MM.1S (cell line): ENCODE measurements around the gene WDR91.

ENCODE experiments used
- DNase-seq: peaks from one replicate; pipeline ENCODE4 v3.0.0-alpha.2; 2015
- H2AFZ ChIP-seq: fragments of 300-600 bp; sonication (generic); 2 replicates; pipeline ENCODE4 v1.6.0; 2016; ENCODE audit warnings: antibody characterized with exemption, low read length
- H3F3A ChIP-seq: fragments of 300-600 bp; sonication (generic); 2 replicates; pipeline ENCODE4 v1.6.1; 2016; ENCODE audit warnings: mild to moderate bottlenecking, antibody characterized with exemption, low read length, moderate library complexity, mixed read lengths; ENCODE audit not compliant: insufficient read depth
- H3K27ac ChIP-seq: fragments of 300-600 bp; sonication (generic); 2 replicates; pipeline ENCODE4 v1.5.1; 2016; ENCODE audit warnings: mild to moderate bottlenecking, low read length
- H3K27me3 ChIP-seq: fragments of 300-600 bp; sonication (generic); replicated peaks from 2 replicates; pipeline ENCODE4 v1.6.0; 2016; ENCODE audit warnings: low read length; ENCODE audit not compliant: insufficient read depth
- H3K36me3 ChIP-seq: fragments of 300-600 bp; sonication (generic); replicated peaks from 2 replicates; pipeline ENCODE4 v1.6.1; 2016; ENCODE audit warnings: mild to moderate bottlenecking, low read length, mixed read lengths; ENCODE audit not compliant: insufficient read depth
- H3K4me1 ChIP-seq: fragments of 300-600 bp; sonication (generic); 2 replicates; pipeline ENCODE4 v1.6.1; 2016; ENCODE audit warnings: low read length, mixed read lengths
- H3K4me2 ChIP-seq: fragments of 300-600 bp; sonication (generic); 2 replicates; pipeline ENCODE4 v1.6.0; 2016; ENCODE audit warnings: low read depth, low read length
- H3K4me3 ChIP-seq: fragments of 300-600 bp; sonication (generic); 2 replicates; pipeline ENCODE4 v1.5.1; 2016; ENCODE audit warnings: low read length, mixed read lengths
- H3K79me2 ChIP-seq: fragments of 300-600 bp; sonication (generic); 2 replicates; pipeline ENCODE4 v1.6.1; 2016; ENCODE audit warnings: mixed run types, low read length, mixed read lengths
- H3K9ac ChIP-seq: fragments of 300-600 bp; sonication (generic); 2 replicates; pipeline ENCODE4 v1.6.1; 2016; ENCODE audit warnings: low read length, mixed read lengths
- H3K9me2 ChIP-seq: fragments of 300-600 bp; sonication (generic); replicated peaks from 2 replicates; pipeline ENCODE4 v1.6.1; 2016; ENCODE audit warnings: mild to moderate bottlenecking, low read length, mixed read lengths; ENCODE audit not compliant: insufficient read depth
- H3K9me3 ChIP-seq: fragments of 300-600 bp; sonication (generic); replicated peaks from 2 replicates; pipeline ENCODE4 v1.6.1; 2016; ENCODE audit warnings: mild to moderate bottlenecking, low read length, mixed read lengths; ENCODE audit not compliant: insufficient read depth
- H4K20me1 ChIP-seq: fragments of 300-600 bp; sonication (generic); 2 replicates; pipeline ENCODE4 v1.6.1; 2016; ENCODE audit warnings: mild to moderate bottlenecking, low read length, moderate library complexity, mixed read lengths; ENCODE audit not compliant: insufficient read depth
- EZH2 ChIP-seq: fragments of 300-600 bp; sonication (generic); optimal IDR thresholded peaks from 2 replicates; pipeline ENCODE3; 2017; ENCODE audit warnings: low read depth, mild to moderate bottlenecking, antibody characterized with exemption, low read length, mixed read lengths
- EZH2phosphoT487 ChIP-seq: fragments of 300-600 bp; sonication (generic); IDR thresholded peaks from 2 replicates; pipeline ENCODE4 v1.6.1; 2018; ENCODE audit warnings: antibody characterized with exemption, low read length
- TF ChIP-seq, protein P1 (sequence below): fragments of 300-600 bp; sonication (generic); IDR thresholded peaks from 2 replicates; pipeline ENCODE4 v1.5.1; 2016; ENCODE audit warnings: antibody characterized with exemption, low read length, mixed read lengths

WDR91 gene

DNA sequence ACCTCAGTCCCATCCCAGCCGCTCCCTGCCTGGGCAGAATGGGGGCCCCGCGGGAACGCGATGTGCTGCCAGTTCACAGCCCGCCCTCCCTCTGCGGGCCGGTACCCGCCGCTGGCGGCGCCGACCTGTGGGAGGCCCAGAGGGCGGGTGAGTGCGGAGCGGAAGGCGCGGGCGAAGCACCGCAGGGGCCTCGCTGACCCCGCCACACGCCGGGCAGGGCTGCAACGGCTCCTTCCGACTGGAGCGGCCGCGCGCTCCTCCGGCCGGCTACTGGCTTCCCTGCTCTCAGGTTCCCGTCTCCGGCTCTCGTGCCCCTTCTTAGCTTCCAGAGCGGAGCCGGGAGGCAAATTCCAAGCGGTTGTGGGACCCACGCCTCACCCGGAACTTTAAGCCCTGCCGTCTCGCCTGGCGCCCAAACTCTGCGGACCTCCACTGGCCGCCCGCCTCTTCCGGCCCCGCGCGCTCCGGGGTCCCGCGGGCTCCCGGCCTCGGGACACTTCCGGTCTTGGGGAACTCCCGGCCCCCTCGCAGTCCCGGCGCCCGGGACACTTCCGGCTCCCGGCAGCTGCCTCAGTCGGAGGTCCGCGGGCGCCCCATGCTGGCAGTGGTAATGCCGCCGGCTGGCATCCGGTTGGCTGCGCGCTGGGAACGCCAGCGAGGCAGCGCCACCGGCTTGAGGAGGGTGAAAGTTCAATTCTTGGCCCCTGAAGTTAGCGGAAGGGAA is 40.9 kb downstream of the WDR91 start, which contains the start of gene CYREN:
Gene CYREN, minus strand, starts transcription at position 434 of the 724 bp plus-strand sequence. CDS start 1,785 bp downstream, outside the sequence.
- peak within 1 kb of the TSS; percentile 89 for H3K4me3 ChIP-seq
- H4K20me1 ChIP-seq = no peaks in the 10 kb centered on the region
- H2AFZ ChIP-seq = peak within 1 kb of the TSS; percentile 85
- peaks cover 30% of the 10 kb centered on the region for H3K36me3 ChIP-seq
- H3K9me2 ChIP-seq = no peaks in the 10 kb centered on the region
- H3K4me2 ChIP-seq = peak within 1 kb of the TSS; percentile 97
- peak within 1 kb of the TSS; percentile 97 for H3K27ac ChIP-seq
- peak; percentile 99 for DNase-seq
- no peaks in the 10 kb centered on the region for H3K27me3 ChIP-seq
- peaks cover 15% of the 10 kb centered on the region for H3K4me1 ChIP-seq
- peaks cover 48% of the 10 kb centered on the region for H3K79me2 ChIP-seq
- peak within 1 kb of the TSS; percentile 98 for H3K9ac ChIP-seq
- H3F3A ChIP-seq = peaks cover 27% of the 10 kb centered on the region
- H3K9me3 ChIP-seq = no peaks in the 10 kb centered on the region
- no peak for TF ChIP-seq EZH2phosphoT487
- no peak for TF ChIP-seq EZH2
- TF ChIP-seq, protein P1, sequence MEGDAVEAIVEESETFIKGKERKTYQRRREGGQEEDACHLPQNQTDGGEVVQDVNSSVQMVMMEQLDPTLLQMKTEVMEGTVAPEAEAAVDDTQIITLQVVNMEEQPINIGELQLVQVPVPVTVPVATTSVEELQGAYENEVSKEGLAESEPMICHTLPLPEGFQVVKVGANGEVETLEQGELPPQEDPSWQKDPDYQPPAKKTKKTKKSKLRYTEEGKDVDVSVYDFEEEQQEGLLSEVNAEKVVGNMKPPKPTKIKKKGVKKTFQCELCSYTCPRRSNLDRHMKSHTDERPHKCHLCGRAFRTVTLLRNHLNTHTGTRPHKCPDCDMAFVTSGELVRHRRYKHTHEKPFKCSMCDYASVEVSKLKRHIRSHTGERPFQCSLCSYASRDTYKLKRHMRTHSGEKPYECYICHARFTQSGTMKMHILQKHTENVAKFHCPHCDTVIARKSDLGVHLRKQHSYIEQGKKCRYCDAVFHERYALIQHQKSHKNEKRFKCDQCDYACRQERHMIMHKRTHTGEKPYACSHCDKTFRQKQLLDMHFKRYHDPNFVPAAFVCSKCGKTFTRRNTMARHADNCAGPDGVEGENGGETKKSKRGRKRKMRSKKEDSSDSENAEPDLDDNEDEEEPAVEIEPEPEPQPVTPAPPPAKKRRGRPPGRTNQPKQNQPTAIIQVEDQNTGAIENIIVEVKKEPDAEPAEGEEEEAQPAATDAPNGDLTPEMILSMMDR = peak; percentile 83

DNA sequence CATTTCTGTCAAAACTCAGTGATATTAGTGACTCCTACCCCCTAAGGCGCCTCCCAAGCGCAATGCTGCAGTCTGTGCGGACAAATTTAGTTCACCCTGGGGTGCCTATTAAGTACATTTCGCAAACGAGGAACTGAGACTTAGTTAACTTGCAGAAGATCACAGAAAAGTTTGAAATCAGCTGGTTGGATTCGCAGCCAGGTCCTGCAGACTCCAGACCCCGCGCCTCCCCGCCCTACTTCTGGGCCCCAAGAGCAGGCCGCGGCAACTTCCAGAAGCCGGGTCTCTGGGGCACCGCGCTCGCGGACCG is 41.4 kb downstream of the WDR91 start:
- H3K4me1 ChIP-seq = peaks cover 15% of the 10 kb centered on the region
- H3K9ac ChIP-seq = peak overlapping the region; percentile 98
- H3K36me3 ChIP-seq = peaks cover 30% of the 10 kb centered on the region
- peak overlapping the region; percentile 89 for H3K4me3 ChIP-seq
- H4K20me1 ChIP-seq = no peaks in the 10 kb centered on the region
- H3K9me3 ChIP-seq = no peaks in the 10 kb centered on the region
- no peaks in the 10 kb centered on the region for H3K27me3 ChIP-seq
- peaks cover 27% of the 10 kb centered on the region for H3F3A ChIP-seq
- peaks cover 50% of the 10 kb centered on the region for H3K79me2 ChIP-seq
- DNase-seq = peak; percentile 62
- no peaks in the 10 kb centered on the region for H3K9me2 ChIP-seq
- H3K27ac ChIP-seq = peak overlapping the region; percentile 97
- H2AFZ ChIP-seq = peak overlapping the region; percentile 85
- H3K4me2 ChIP-seq = peak overlapping the region; percentile 97
- TF ChIP-seq, protein P1 = no peak
- no peak for TF ChIP-seq EZH2
- TF ChIP-seq EZH2phosphoT487 = no peak

DNA sequence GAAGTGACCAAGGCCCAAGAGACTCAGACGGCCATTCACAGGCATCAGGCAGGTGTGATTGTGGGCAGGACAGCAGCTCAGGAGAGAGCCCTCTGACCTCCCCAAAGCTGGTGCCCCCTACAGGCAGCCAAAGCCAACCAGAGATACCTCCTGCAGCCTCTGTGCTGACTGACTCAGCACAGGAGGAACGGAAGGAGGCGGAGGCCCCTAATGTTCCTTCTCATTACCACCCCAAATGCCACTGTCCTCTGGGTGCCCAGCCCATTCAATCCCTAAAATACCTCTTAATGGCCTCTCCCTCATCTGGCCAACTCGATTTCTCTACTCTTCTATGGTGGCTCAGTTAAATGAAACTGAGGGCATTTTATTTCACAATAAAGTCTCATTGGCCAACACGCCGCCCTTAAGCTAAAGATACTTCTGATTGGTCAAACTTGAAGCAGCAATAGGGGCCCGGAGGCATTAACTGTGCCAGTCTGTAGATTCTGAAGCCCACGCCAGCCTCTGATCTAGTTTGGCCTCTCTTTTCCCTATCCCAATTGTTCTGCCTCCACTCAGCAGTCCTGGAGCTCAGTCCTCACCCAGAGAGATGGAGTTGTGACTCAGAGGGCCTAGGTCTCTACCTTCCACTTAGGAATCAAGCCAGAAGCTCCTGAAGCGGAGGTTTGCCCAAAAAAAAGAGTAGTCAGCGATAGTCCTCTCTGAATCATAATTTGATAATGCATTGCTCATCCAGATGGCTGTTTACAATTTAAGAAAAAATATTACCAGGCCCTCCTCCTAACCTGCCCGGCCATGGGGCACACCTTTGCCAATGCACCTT is 42.0 kb downstream of the WDR91 start:
- Histone ChIP-seq H3K36me3 (peaks cover 30% of the 10 kb centered on the region), H3K4me1 (peaks cover 15% of the 10 kb centered on the region), H4K20me1 (no peaks in the 10 kb centered on the region), H3K4me3 (peak overlapping the region; percentile 89), H3K4me2 (peak overlapping the region; percentile 97), H3K27ac (peak overlapping the region; percentile 97), H3K27me3 (no peaks in the 10 kb centered on the region), H3F3A (peaks cover 27% of the 10 kb centered on the region), H3K9me3 (no peaks in the 10 kb centered on the region), H2AFZ (peak overlapping the region; percentile 85), H3K9me2 (no peaks in the 10 kb centered on the region), H3K9ac (peak overlapping the region; percentile 98), H3K79me2 (peaks cover 54% of the 10 kb centered on the region)
- TF ChIP-seq EZH2 (no peak), EZH2phosphoT487 (no peak)
- TF ChIP-seq, protein P1 = peak; percentile 95
- peak; percentile 93 for DNase-seq
